GM12891 (cell line): Measurements from ENCODE around the gene PBXIP1.

Source experiments
- POLR2AphosphoS5 ChIP-seq: IDR thresholded peaks from 2 replicates; pipeline ENCODE4 v1.6.1; 2011; ENCODE audit warnings: low read depth, low read length, control low read depth
- POU2F2 ChIP-seq: IDR thresholded peaks from 2 replicates; pipeline ENCODE4 v1.6.1; 2011; ENCODE audit warnings: low read depth, mild to moderate bottlenecking, control low read depth, low read length, moderate library complexity

GRCh38 chr1:154974102-154974807, 18.4 kb upstream of the PBXIP1 start, which contains the start of gene CKS1B:
- no peak; the same call in 1 of the 2 replicates for TF ChIP-seq POU2F2
- peak; percentile 80 for TF ChIP-seq POLR2AphosphoS5
